Cardiac muscle cell (in vitro differentiated cells and primary cell): ENCODE measurements around the gene ANO1. TPM values are rescaled to one million over a fixed set of nuclear protein-coding genes. Genes with fewer than 3 reads are reported as not detected.

ENCODE experiments used
- DNase-seq, 2 donors: peaks; one replicate each; pipeline versions ENCODE4 v3.0.0 to v3.0.0-alpha.2; 2010 to 2017; ENCODE audit warnings: low read depth in 1 of 2, low spot score in 1 of 2
- H3K27ac ChIP-seq: fragments of 200-600 bp; sonication (generic); 2 replicates; pipeline ENCODE4 v1.5.1; 2016
- H3K27me3 ChIP-seq: fragments of 200-600 bp; sonication (generic); 2 replicates; pipeline ENCODE4 v1.6.0; 2016; ENCODE audit warnings: control low read depth
- H3K36me3 ChIP-seq: fragments of 200-600 bp; sonication (generic); 2 replicates; pipeline ENCODE4 v1.5.1; 2016; ENCODE audit warnings: control low read depth
- H3K4me1 ChIP-seq: fragments of 200-600 bp; sonication (generic); 2 replicates; pipeline ENCODE4 v1.8.1; 2017; ENCODE audit warnings: low read depth, mild to moderate bottlenecking, mixed run types
- H3K4me3 ChIP-seq: fragments of 200-600 bp; sonication (generic); 2 replicates; pipeline ENCODE4 v1.5.1; 2016; ENCODE audit warnings: mild to moderate bottlenecking
- H3K9me3 ChIP-seq: fragments of 200-600 bp; sonication (generic); 2 replicates; pipeline ENCODE4 v1.5.1; 2017; ENCODE audit warnings: low read depth, mild to moderate bottlenecking, control low read depth
- polyA plus RNA-seq: library from polyadenylated mRNA; unstranded; fragments of >200 nt; fragmentation: Nextera tagmentation; extraction: Ambion mirVana; gene quantifications from 2 replicates; pipeline ENCODE4 v1.2.1, GENCODE V29; 2016
- total RNA-seq: library from RNA; depleted of rRNA; stranded (reverse); fragments of >200 nt; gene quantifications from 2 replicates; pipeline ENCODE4 v1.2.3, GENCODE V29; 2016
- TF ChIP-seq, protein P1 (sequence below): IDR thresholded peaks from 2 replicates; pipeline ENCODE4 v1.5.1; 2012; ENCODE audit warnings: low read depth, mild to moderate bottlenecking, low read length

Gene ANO1
- total and polyA plus RNA-seq, 2 experiments from 2014 or later = 0.09 to 0.86 TPM

GRCh38 chr11:70099578-70100279 is 21.6 kb downstream of the ANO1 start:
- Histone ChIP-seq H3K4me3 (no peak overlapping the region), H3K27ac (no peak overlapping the region), H3K4me1 (no peaks in the 10 kb centered on the region), H3K9me3 (no peaks in the 10 kb centered on the region), H3K36me3 (no peaks in the 10 kb centered on the region), H3K27me3 (no peaks in the 10 kb centered on the region)
- DNase-seq = peak in 1 of 2 donors; percentile 19
- TF ChIP-seq, protein P1, sequence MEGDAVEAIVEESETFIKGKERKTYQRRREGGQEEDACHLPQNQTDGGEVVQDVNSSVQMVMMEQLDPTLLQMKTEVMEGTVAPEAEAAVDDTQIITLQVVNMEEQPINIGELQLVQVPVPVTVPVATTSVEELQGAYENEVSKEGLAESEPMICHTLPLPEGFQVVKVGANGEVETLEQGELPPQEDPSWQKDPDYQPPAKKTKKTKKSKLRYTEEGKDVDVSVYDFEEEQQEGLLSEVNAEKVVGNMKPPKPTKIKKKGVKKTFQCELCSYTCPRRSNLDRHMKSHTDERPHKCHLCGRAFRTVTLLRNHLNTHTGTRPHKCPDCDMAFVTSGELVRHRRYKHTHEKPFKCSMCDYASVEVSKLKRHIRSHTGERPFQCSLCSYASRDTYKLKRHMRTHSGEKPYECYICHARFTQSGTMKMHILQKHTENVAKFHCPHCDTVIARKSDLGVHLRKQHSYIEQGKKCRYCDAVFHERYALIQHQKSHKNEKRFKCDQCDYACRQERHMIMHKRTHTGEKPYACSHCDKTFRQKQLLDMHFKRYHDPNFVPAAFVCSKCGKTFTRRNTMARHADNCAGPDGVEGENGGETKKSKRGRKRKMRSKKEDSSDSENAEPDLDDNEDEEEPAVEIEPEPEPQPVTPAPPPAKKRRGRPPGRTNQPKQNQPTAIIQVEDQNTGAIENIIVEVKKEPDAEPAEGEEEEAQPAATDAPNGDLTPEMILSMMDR = no peak

DNA sequence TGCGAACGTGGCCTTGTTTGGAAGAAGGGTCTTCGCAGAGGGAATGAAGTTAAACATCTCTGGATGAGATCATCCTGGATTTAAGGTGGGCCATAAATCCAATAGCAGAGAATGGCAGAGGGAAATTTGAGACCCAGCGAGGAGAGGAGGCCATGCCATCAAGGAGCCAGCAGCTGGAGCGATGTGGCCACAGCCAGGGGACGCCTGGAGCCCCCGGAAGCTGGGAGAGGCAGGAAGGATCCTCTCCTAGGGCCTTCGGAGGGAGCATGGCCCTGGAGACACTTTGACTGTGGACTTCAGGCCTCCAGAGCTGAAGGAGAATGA is 22.1 kb downstream of the ANO1 start:
- TF ChIP-seq, protein P1 = no peak
- no peak for DNase-seq
- no peaks in the 10 kb centered on the region for H3K9me3 ChIP-seq
- no peaks in the 10 kb centered on the region for H3K27me3 ChIP-seq
- no peak overlapping the region for H3K4me3 ChIP-seq
- H3K36me3 ChIP-seq = no peaks in the 10 kb centered on the region
- H3K4me1 ChIP-seq = no peaks in the 10 kb centered on the region
- no peak overlapping the region for H3K27ac ChIP-seq

GRCh38 chr11:70100791-70101190 is 22.7 kb downstream of the ANO1 start:
- no peaks in the 10 kb centered on the region for H3K27me3 ChIP-seq
- H3K36me3 ChIP-seq = no peaks in the 10 kb centered on the region
- H3K27ac ChIP-seq = no peak overlapping the region
- no peaks in the 10 kb centered on the region for H3K9me3 ChIP-seq
- TF ChIP-seq, protein P1 = no peak
- no peak for DNase-seq
- H3K4me3 ChIP-seq = no peak overlapping the region
- H3K4me1 ChIP-seq = no peaks in the 10 kb centered on the region

- DNase-seq = no peak
- H3K27me3 ChIP-seq = no peaks in the 10 kb centered on the region
- no peak overlapping the region for H3K4me3 ChIP-seq
- no peaks in the 10 kb centered on the region for H3K36me3 ChIP-seq
- H3K4me1 ChIP-seq = no peaks in the 10 kb centered on the region
- TF ChIP-seq, protein P1 = no peak
- no peaks in the 10 kb centered on the region for H3K9me3 ChIP-seq
- no peak overlapping the region for H3K27ac ChIP-seq
Measured at GRCh38 chr11:70103256-70103975, 25.3 kb downstream of the ANO1 start.

GRCh38 chr11:70104419-70104818 is 26.3 kb downstream of the ANO1 start:
- no peaks in the 10 kb centered on the region for H3K27me3 ChIP-seq
- H3K4me1 ChIP-seq = no peaks in the 10 kb centered on the region
- H3K4me3 ChIP-seq = no peak overlapping the region
- DNase-seq = no peak
- no peaks in the 10 kb centered on the region for H3K36me3 ChIP-seq
- H3K9me3 ChIP-seq = no peaks in the 10 kb centered on the region
- TF ChIP-seq, protein P1 = no peak
- no peak overlapping the region for H3K27ac ChIP-seq
